DND-41 (cell line): ENCODE measurements around the gene SRSF10.

ENCODE experiments used
- ATAC-seq: fragments of 200-7000 bp; cut with Tn5 transposase; 3 replicates; pipeline ENCODE4 v1.9.1; 2021; ENCODE audit warnings: low read depth; ENCODE audit not compliant: insufficient read depth
- DNase-seq: peaks from one replicate; pipeline ENCODE4 v3.0.0-alpha.2; 2020
- H2AFZ ChIP-seq: 2 replicates; pipeline ENCODE4 v1.6.0; 2012; ENCODE audit warnings: low read depth, low read length
- H3K27ac ChIP-seq: 2 replicates; pipeline ENCODE4 v1.5.1; 2012; ENCODE audit warnings: low read length, inconsistent platforms
- H3K27me3 ChIP-seq: fragments of 200-600 bp; sonication (generic); 2 replicates; pipeline ENCODE4 v1.6.0; 2012; ENCODE audit warnings: low read length, mild to moderate bottlenecking, inconsistent platforms; ENCODE audit not compliant: insufficient read depth, poor library complexity
- H3K36me3 ChIP-seq: 2 replicates; pipeline ENCODE4 v1.5.1; 2012; ENCODE audit warnings: low read length, inconsistent platforms; ENCODE audit not compliant: insufficient read depth
- H3K4me1 ChIP-seq: 2 replicates; pipeline ENCODE4 v1.5.1; 2012; ENCODE audit warnings: mild to moderate bottlenecking, low read length; ENCODE audit not compliant: insufficient read depth
- H3K4me2 ChIP-seq: 2 replicates; pipeline ENCODE4 v1.6.0; 2012; ENCODE audit warnings: mild to moderate bottlenecking, moderate library complexity, low read length, inconsistent platforms; ENCODE audit not compliant: insufficient read depth
- H3K4me3 ChIP-seq, 2 experiments: fragments of 200-600 bp in 1 of 2; shearing (Covaris generic) in 1 of 2; 2 replicates each; pipeline ENCODE4 v1.5.1; 2012 to 2016; ENCODE audit warnings: inconsistent platforms in 2 of 2, low read length in 2 of 2, mild to moderate bottlenecking in 2 of 2, low read depth in 1 of 2, moderate library complexity in 1 of 2
- H3K79me2 ChIP-seq: 2 replicates; pipeline ENCODE4 v1.6.0; 2012; ENCODE audit warnings: low read length, inconsistent platforms; ENCODE audit not compliant: insufficient read depth
- H3K9ac ChIP-seq: 2 replicates; pipeline ENCODE4 v1.6.0; 2012; ENCODE audit warnings: low read depth, mild to moderate bottlenecking, inconsistent platforms, low read length, moderate library complexity
- H3K9me3 ChIP-seq: 2 replicates; pipeline ENCODE4 v1.5.1; 2012; ENCODE audit warnings: low read length, moderate library complexity, mild to moderate bottlenecking, inconsistent platforms; ENCODE audit not compliant: insufficient read depth, severe bottlenecking
- H4K20me1 ChIP-seq: 2 replicates; pipeline ENCODE4 v1.6.0; 2012; ENCODE audit warnings: low read length; ENCODE audit not compliant: insufficient read depth
- CTCF ChIP-seq: IDR thresholded peaks from 2 replicates; pipeline ENCODE4 v1.5.1; 2012; ENCODE audit warnings: borderline replicate concordance, low read length, moderate library complexity, mild to moderate bottlenecking; ENCODE audit not compliant: poor library complexity, severe bottlenecking; ENCODE audit errors: extremely low read depth
- EZH2 ChIP-seq: IDR thresholded peaks from 3 replicates; pipeline ENCODE4 v1.6.1; 2012; ENCODE audit warnings: borderline replicate concordance, low read depth, mild to moderate bottlenecking, moderate library complexity, low read length, inconsistent platforms; ENCODE audit not compliant: severe bottlenecking

The SRSF10 gene

GRCh38 chr1:23957096-23957495, 23.0 kb downstream of the SRSF10 start:
- DNase-seq = no peak
- Histone ChIP-seq H3K9ac (no peak overlapping the region), H3K27ac (no peak overlapping the region), H3K4me1 (peaks cover 36% of the 10 kb centered on the region), H3K4me2 (no peak overlapping the region), H3K27me3 (no peaks in the 10 kb centered on the region), H3K36me3 (peaks cover 24% of the 10 kb centered on the region), H3K79me2 (peaks cover 25% of the 10 kb centered on the region), H3K9me3 (no peaks in the 10 kb centered on the region), H2AFZ (no peak overlapping the region), H3K4me3 (no peak overlapping the region), H4K20me1 (peaks cover 13% of the 10 kb centered on the region; the same call in 1 of the 2 replicates)
- no peak for ATAC-seq
- TF ChIP-seq EZH2 = no peak
- no peak for TF ChIP-seq CTCF

- no peaks in the 10 kb centered on the region for H3K36me3 ChIP-seq
- no peak overlapping the region for H3K4me2 ChIP-seq
- H4K20me1 ChIP-seq = no peaks in the 10 kb centered on the region
- H3K27me3 ChIP-seq = no peaks in the 10 kb centered on the region
- DNase-seq = no peak
- no peak for TF ChIP-seq CTCF
- H3K9me3 ChIP-seq = no peaks in the 10 kb centered on the region
- peaks cover 13% of the 10 kb centered on the region for H3K4me1 ChIP-seq
- H3K4me3 ChIP-seq = no peak overlapping the region
- no peak overlapping the region for H3K9ac ChIP-seq
- H3K79me2 ChIP-seq = no peaks in the 10 kb centered on the region
- no peak overlapping the region for H3K27ac ChIP-seq
- H2AFZ ChIP-seq = no peak overlapping the region
- no peak for ATAC-seq
These were observed 27.1 kb downstream of the SRSF10 start for GRCh38 chr1:23953020-23953419.

- no peak overlapping the region for H3K9ac ChIP-seq
- no peak for ATAC-seq
- no peak for TF ChIP-seq EZH2
- no peak for TF ChIP-seq CTCF
- H3K9me3 ChIP-seq = no peaks in the 10 kb centered on the region
- H2AFZ ChIP-seq = no peak overlapping the region
- no peaks in the 10 kb centered on the region for H4K20me1 ChIP-seq
- H3K27ac ChIP-seq = no peak overlapping the region
- no peak overlapping the region for H3K4me2 ChIP-seq
- H3K4me1 ChIP-seq = no peaks in the 10 kb centered on the region
- peaks cover 3% of the 10 kb centered on the region for H3K27me3 ChIP-seq
- H3K79me2 ChIP-seq = no peaks in the 10 kb centered on the region
- no peak for DNase-seq
- H3K36me3 ChIP-seq = no peaks in the 10 kb centered on the region
- H3K4me3 ChIP-seq = no peak overlapping the region
These were observed 32.8 kb downstream of the SRSF10 start for GRCh38 chr1:23947366-23947765.

- H3K36me3 ChIP-seq = no peaks in the 10 kb centered on the region
- no peaks in the 10 kb centered on the region for H3K79me2 ChIP-seq
- no peaks in the 10 kb centered on the region for H3K9me3 ChIP-seq
- no peak overlapping the region for H3K9ac ChIP-seq
- H3K4me2 ChIP-seq = no peak overlapping the region
- ATAC-seq (no peak), DNase-seq (no peak)
- no peaks in the 10 kb centered on the region for H3K27me3 ChIP-seq
- no peaks in the 10 kb centered on the region for H4K20me1 ChIP-seq
- H2AFZ ChIP-seq = no peak overlapping the region
- TF ChIP-seq CTCF (no peak), EZH2 (no peak)
- H3K27ac ChIP-seq = no peak overlapping the region
- H3K4me1 ChIP-seq = no peaks in the 10 kb centered on the region
- no peak overlapping the region for H3K4me3 ChIP-seq
These were observed 43.5 kb downstream of the SRSF10 start for GRCh38 chr1:23936481-23937176.
